SK-N-MC (cell line): Measurements from ENCODE around the gene CDKAL1.

ENCODE experiments used
- EZH2 ChIP-seq: fragments of 200-600 bp; sonication (generic); IDR thresholded peaks from one replicate; pipeline ENCODE4 v1.6.1; 2017; ENCODE audit warnings: antibody characterized with exemption
- POLR2AphosphoS5 ChIP-seq: IDR thresholded peaks from 2 replicates; pipeline ENCODE4 v1.6.1; 2012; ENCODE audit warnings: mild to moderate bottlenecking, low read depth, low read length, borderline replicate concordance

DNA sequence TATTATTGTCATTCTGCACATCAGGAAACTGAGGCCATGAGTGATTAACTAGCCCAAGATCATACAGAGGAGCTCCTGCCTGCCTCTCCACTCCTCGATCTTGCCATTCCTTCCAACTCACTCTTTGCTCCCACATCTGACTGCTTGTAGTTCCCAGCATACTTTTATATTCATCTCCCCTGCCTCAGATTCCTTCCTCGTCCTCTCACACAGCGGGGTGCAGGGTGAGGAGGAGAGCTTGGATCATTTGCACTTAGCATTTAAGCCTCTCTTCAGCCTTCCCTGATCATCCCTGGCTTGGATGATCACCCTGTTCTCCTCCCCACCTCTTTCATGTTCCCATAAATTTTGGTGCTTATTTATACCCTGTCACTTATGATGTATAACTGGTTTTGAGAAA lies 544.2 kb downstream of the CDKAL1 start:
- no peak for TF ChIP-seq POLR2AphosphoS5
- TF ChIP-seq EZH2: no peak
